Measurements from ENCODE around the gene SH3BP5. TPM values are rescaled to one million over a fixed set of nuclear protein-coding genes. Genes with fewer than 3 reads are reported as not detected.

SH3BP5 gene
- total RNA-seq, 1 donor from 2014 or later, result 5.9 TPM

GRCh38 chr3:15330031-15330596, 2.3 kb downstream of the SH3BP5 start:
- H3K9me3 Mint-ChIP-seq (ENCODE audit: unreplicated experiment), result no peaks in the 10 kb centered on the region
- peaks cover 2% of the 10 kb centered on the region for H3K36me3 Mint-ChIP-seq (ENCODE audit: unreplicated experiment)
- DNase-seq (ENCODE audit: extremely low spot score, unreplicated experiment), result no peak
- H3K27me3 Mint-ChIP-seq (ENCODE audit: unreplicated experiment), result no peaks in the 10 kb centered on the region
- H3K4me3 Mint-ChIP-seq (ENCODE audit: unreplicated experiment), result no peak overlapping the region
- H3K27ac Mint-ChIP-seq (ENCODE audit: unreplicated experiment), result no peak overlapping the region
- peaks cover 30% of the 10 kb centered on the region for H3K4me1 Mint-ChIP-seq (ENCODE audit: unreplicated experiment)
- no peak for TF ChIP-seq CTCF (IDR thresholded peaks at IDR 0.05)

- Mint-ChIP-seq H3K4me3 (ENCODE audit: unreplicated experiment) (no peak overlapping the region), H3K9me3 (ENCODE audit: unreplicated experiment) (no peaks in the 10 kb centered on the region), H3K27ac (ENCODE audit: unreplicated experiment) (no peak overlapping the region)
Measured at GRCh38 chr3:15329046-15330005, 3.1 kb downstream of the SH3BP5 start.

GRCh38 chr3:15327941-15328340, 4.4 kb downstream of the SH3BP5 start:
- Mint-ChIP-seq H3K4me3 (ENCODE audit: unreplicated experiment) (no peak overlapping the region), H3K36me3 (ENCODE audit: unreplicated experiment) (peaks cover 2% of the 10 kb centered on the region), H3K4me1 (ENCODE audit: unreplicated experiment) (peaks cover 37% of the 10 kb centered on the region), H3K27ac (ENCODE audit: unreplicated experiment) (no peak overlapping the region), H3K27me3 (ENCODE audit: unreplicated experiment) (no peaks in the 10 kb centered on the region), H3K9me3 (ENCODE audit: unreplicated experiment) (no peaks in the 10 kb centered on the region)
- DNase-seq (ENCODE audit: extremely low spot score, unreplicated experiment), result no peak
- TF ChIP-seq CTCF (IDR thresholded peaks at IDR 0.05), result no peak

More at GRCh38 chr3:15329046-15330005, 3.1 kb downstream of the SH3BP5 start:
- Mint-ChIP-seq H3K27me3 (ENCODE audit: unreplicated experiment) (no peaks in the 10 kb centered on the region), H3K36me3 (ENCODE audit: unreplicated experiment) (peaks cover 2% of the 10 kb centered on the region), H3K4me1 (ENCODE audit: unreplicated experiment) (peaks cover 37% of the 10 kb centered on the region)
- DNase-seq (ENCODE audit: extremely low spot score, unreplicated experiment), result no peak
- TF ChIP-seq CTCF (IDR thresholded peaks at IDR 0.05), result no peak

GRCh38 chr3:15326673-15327072, 5.7 kb downstream of the SH3BP5 start:
- Mint-ChIP-seq H3K36me3 (ENCODE audit: unreplicated experiment) (peaks cover 2% of the 10 kb centered on the region), H3K4me3 (ENCODE audit: unreplicated experiment) (no peak overlapping the region), H3K27ac (ENCODE audit: unreplicated experiment) (no peak overlapping the region), H3K9me3 (ENCODE audit: unreplicated experiment) (no peaks in the 10 kb centered on the region), H3K4me1 (ENCODE audit: unreplicated experiment) (peaks cover 31% of the 10 kb centered on the region), H3K27me3 (ENCODE audit: unreplicated experiment) (no peaks in the 10 kb centered on the region)
- TF ChIP-seq CTCF (IDR thresholded peaks at IDR 0.05), result no peak
- no peak for DNase-seq (ENCODE audit: extremely low spot score, unreplicated experiment)

GRCh38 chr3:15326037-15326436, 6.3 kb downstream of the SH3BP5 start:
- Mint-ChIP-seq H3K27me3 (ENCODE audit: unreplicated experiment) (no peaks in the 10 kb centered on the region), H3K4me3 (ENCODE audit: unreplicated experiment) (no peak overlapping the region), H3K4me1 (ENCODE audit: unreplicated experiment) (peaks cover 26% of the 10 kb centered on the region), H3K27ac (ENCODE audit: unreplicated experiment) (no peak overlapping the region), H3K9me3 (ENCODE audit: unreplicated experiment) (no peaks in the 10 kb centered on the region), H3K36me3 (ENCODE audit: unreplicated experiment) (peaks cover 2% of the 10 kb centered on the region)
- no peak for DNase-seq (ENCODE audit: extremely low spot score, unreplicated experiment)
- TF ChIP-seq CTCF (IDR thresholded peaks at IDR 0.05), result no peak

Measured in osteocyte (in vitro differentiated cells).